ENCODE data around the gene NFXL1.

DNA sequence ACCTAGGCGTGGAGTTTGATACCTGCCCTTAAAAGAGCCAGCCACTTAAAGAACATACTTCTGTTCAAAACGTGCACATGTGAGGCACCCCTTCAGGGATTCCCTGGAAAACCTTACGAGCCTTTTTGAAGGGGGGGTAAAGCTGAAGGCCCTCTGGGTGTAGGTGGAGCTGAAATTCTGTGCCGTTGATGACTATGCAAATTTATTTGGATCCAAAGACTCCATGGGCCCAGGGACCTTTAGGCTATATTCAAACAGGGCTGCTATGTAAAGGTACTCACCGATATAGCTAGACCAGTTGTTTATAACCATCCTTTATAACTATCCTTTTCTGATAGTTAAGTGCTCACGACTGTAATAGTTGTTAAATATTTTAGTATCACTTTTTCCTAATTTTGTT, 40.3 kb upstream of the NFXL1 start:
- TF ChIP-seq, protein P1, sequence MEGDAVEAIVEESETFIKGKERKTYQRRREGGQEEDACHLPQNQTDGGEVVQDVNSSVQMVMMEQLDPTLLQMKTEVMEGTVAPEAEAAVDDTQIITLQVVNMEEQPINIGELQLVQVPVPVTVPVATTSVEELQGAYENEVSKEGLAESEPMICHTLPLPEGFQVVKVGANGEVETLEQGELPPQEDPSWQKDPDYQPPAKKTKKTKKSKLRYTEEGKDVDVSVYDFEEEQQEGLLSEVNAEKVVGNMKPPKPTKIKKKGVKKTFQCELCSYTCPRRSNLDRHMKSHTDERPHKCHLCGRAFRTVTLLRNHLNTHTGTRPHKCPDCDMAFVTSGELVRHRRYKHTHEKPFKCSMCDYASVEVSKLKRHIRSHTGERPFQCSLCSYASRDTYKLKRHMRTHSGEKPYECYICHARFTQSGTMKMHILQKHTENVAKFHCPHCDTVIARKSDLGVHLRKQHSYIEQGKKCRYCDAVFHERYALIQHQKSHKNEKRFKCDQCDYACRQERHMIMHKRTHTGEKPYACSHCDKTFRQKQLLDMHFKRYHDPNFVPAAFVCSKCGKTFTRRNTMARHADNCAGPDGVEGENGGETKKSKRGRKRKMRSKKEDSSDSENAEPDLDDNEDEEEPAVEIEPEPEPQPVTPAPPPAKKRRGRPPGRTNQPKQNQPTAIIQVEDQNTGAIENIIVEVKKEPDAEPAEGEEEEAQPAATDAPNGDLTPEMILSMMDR (IDR thresholded peaks at IDR 0.05): no peak
- TF ChIP-seq POLR2A (IDR thresholded peaks at IDR 0.05) (no peak), EP300 (IDR thresholded peaks at IDR 0.05) (no peak)
